ENCODE measurements around the gene DGCR6L.

DNA sequence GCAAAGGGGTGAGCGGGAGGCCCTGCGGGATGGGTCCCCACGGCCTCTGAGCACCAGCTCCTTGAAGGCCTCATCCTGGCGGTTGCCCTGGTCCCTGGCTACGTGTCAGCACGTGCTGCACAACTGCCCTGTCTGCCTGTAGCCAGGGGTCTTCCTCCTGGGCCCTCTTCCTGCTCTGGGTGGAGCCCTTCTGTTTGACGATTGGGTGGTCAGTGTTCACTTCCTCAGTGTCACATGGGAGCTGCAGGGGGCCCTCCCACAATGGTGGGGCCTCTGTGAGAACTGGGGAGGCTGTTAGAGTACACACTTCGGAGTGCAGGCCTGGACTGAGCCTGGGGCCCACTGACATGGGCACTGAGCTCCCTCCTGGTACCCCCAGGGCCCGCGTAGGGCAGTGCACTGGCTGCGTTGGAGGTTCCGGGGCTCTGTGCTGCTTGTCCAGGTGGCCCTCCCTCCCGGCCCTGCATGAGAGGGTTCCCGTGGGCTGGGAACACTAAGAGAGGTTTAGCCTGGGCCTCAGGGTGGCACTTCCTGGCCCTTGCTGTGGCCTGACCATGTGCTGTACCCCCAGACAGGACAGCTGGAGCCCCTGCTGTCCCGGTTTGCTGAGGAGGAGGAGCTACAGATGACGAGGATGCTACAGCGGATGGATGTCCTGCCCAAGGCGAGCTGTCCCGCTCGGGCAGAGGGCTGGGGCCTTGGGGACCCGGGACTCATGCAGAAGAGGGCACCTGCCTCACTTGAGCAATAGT lies 13.8 kb downstream of the DGCR6L start:
- TF ChIP-seq POLR2A (IDR thresholded peaks at IDR 0.05; ENCODE audit: low read length) (no peak), GATA1 (IDR thresholded peaks at IDR 0.05; ENCODE audit: low read depth, low read length) (no peak)

All from erythroblast (primary cell).